ENCODE measurements around the gene ZNF555. TPM values are rescaled to one million over a fixed set of nuclear protein-coding genes. Genes with fewer than 3 reads are reported as not detected.

ZNF555 gene
- total and polyA plus RNA-seq, 2 of the 13 experiments (the other 11 are each of a cell fraction or from before 2014, with no cell fraction given) = 5.0 to 8.0 TPM

DNA sequence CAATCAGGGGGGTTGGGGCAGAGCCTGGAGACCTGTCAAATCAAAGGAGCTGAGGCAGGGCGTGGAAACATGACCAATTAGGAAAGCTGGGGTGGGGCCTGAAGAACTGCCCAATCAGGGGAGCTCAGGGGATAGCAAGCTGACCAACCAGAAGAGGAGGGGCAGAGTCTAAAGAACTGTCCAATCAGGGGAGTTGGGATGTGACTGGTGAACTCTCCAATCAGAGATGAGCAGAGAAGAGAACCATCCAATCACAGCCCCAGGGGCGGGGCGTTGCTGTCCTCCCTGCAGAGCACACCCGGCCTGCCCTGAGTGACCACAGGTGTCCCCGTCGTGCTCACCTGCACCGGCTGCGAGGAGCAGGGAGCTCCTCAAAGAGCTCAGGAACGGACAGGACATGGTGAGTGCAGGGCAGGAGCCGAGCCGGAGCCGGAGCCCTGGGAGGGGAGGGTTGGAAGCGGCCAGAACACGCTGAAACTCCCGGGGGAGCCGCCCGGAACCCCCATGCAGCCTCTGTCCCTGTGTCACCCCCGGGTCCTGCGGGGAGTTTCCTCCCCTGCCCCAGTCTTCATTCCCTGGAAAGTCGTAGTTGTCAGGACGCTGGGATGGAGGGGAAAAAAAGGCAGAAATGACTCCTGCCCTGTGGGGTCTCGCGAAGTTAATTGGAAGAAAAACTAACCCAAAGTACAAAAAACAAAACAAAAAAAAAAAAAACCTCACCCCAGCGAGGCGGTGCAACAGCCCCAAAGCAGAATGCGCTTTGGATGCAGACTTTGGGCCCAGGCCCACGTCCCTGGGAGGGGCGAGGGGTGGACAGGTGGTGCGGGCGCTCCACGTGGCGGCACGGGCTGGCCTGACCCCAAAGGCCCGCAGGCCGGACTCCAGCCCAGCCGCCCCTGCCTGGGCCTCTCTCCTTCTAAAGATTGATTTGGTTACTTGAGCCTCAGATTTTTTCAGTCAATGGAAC, 26.0 kb downstream of the ZNF555 start, which contains the start of gene ZNF556 (continued):
- TF ChIP-seq SIN3B (IDR thresholded peaks at IDR 0.05; ENCODE audit: low read length) = 0 out of 2 replicates have a peak, but pooled peaks have one; percentile 14
- no peak for TF ChIP-seq MEF2D (CRISPR knock-in tag; IDR thresholded peaks at IDR 0.05)
- TF ChIP-seq, protein P1, sequence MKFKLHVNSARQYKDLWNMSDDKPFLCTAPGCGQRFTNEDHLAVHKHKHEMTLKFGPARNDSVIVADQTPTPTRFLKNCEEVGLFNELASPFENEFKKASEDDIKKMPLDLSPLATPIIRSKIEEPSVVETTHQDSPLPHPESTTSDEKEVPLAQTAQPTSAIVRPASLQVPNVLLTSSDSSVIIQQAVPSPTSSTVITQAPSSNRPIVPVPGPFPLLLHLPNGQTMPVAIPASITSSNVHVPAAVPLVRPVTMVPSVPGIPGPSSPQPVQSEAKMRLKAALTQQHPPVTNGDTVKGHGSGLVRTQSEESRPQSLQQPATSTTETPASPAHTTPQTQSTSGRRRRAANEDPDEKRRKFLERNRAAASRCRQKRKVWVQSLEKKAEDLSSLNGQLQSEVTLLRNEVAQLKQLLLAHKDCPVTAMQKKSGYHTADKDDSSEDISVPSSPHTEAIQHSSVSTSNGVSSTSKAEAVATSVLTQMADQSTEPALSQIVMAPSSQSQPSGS (CRISPR knock-in tag; IDR thresholded peaks at IDR 0.05) = no peak; the same call in 1 of the 2 replicates
- no peak for TF ChIP-seq HOXA7 (CRISPR knock-in tag; IDR thresholded peaks at IDR 0.05)
- peak; percentile 64; the same call in 1 of the 2 replicates for TF ChIP-seq ZBTB38 (CRISPR knock-in tag; IDR thresholded peaks at IDR 0.05)
- TF ChIP-seq ZNF468 (CRISPR knock-in tag; IDR thresholded peaks at IDR 0.05) = no peak
- TF ChIP-seq ZNF556 (CRISPR knock-in tag; IDR thresholded peaks at IDR 0.05; ENCODE audit: borderline replicate concordance) = peak; percentile 66; the same call in 1 of the 2 replicates
- TF ChIP-seq TAF1 (CRISPR knock-in tag; IDR thresholded peaks at IDR 0.05) = peak; percentile 98
- no peak for TF ChIP-seq ZFP37 (CRISPR knock-in tag; IDR thresholded peaks at IDR 0.05; ENCODE audit: borderline replicate concordance)
- TF ChIP-seq, protein P2, sequence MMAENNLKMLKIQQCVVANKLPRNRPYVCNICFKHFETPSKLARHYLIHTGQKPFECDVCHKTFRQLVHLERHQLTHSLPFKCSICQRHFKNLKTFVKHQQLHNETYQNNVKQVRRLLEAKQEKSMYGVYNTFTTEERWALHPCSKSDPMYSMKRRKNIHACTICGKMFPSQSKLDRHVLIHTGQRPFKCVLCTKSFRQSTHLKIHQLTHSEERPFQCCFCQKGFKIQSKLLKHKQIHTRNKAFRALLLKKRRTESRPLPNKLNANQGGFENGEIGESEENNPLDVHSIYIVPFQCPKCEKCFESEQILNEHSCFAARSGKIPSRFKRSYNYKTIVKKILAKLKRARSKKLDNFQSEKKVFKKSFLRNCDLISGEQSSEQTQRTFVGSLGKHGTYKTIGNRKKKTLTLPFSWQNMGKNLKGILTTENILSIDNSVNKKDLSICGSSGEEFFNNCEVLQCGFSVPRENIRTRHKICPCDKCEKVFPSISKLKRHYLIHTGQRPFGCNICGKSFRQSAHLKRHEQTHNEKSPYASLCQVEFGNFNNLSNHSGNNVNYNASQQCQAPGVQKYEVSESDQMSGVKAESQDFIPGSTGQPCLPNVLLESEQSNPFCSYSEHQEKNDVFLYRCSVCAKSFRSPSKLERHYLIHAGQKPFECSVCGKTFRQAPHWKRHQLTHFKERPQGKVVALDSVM (CRISPR knock-in tag; IDR thresholded peaks at IDR 0.05) = peak; percentile 46; the same call in 1 of the 2 replicates
- TF ChIP-seq ZNF207 (IDR thresholded peaks at IDR 0.05; ENCODE audit: borderline replicate concordance) = no peak
- TF ChIP-seq AKAP8 (CRISPR knock-in tag; IDR thresholded peaks at IDR 0.05) = 0 out of 2 replicates have a peak, but pooled peaks have one; percentile 29
- TF ChIP-seq, protein P3, sequence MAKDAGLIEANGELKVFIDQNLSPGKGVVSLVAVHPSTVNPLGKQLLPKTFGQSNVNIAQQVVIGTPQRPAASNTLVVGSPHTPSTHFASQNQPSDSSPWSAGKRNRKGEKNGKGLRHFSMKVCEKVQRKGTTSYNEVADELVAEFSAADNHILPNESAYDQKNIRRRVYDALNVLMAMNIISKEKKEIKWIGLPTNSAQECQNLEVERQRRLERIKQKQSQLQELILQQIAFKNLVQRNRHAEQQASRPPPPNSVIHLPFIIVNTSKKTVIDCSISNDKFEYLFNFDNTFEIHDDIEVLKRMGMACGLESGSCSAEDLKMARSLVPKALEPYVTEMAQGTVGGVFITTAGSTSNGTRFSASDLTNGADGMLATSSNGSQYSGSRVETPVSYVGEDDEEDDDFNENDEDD (CRISPR knock-in tag; IDR thresholded peaks at IDR 0.05; ENCODE audit: borderline replicate concordance) = peak; percentile 19; the same call in 1 of the 2 replicates
- TF ChIP-seq FOXA3 (CRISPR knock-in tag; IDR thresholded peaks at IDR 0.05) = 0 out of 2 replicates have a peak, but pooled peaks have one; percentile 17
- TF ChIP-seq KDM5B (CRISPR knock-in tag; IDR thresholded peaks at IDR 0.05; ENCODE audit: borderline replicate concordance) = peak; percentile 71; the same call in 1 of the 2 replicates
- peak; percentile 99 for TF ChIP-seq POLR2A (IDR thresholded peaks at IDR 0.05; ENCODE audit: insufficient read depth in 1 of 2, low read depth in 2 of 2, low read length in 2 of 2)
- peak; percentile 79 for TF ChIP-seq FOXK2 (IDR thresholded peaks at IDR 0.05)
- TF ChIP-seq, protein P4, sequence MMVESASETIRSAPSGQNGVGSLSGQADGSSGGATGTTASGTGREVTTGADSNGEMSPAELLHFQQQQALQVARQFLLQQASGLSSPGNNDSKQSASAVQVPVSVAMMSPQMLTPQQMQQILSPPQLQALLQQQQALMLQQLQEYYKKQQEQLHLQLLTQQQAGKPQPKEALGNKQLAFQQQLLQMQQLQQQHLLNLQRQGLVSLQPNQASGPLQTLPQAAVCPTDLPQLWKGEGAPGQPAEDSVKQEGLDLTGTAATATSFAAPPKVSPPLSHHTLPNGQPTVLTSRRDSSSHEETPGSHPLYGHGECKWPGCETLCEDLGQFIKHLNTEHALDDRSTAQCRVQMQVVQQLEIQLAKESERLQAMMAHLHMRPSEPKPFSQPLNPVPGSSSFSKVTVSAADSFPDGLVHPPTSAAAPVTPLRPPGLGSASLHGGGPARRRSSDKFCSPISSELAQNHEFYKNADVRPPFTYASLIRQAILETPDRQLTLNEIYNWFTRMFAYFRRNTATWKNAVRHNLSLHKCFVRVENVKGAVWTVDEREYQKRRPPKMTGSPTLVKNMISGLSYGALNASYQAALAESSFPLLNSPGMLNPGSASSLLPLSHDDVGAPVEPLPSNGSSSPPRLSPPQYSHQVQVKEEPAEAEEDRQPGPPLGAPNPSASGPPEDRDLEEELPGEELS (CRISPR knock-in tag; IDR thresholded peaks at IDR 0.05) = peak; percentile 30; the same call in 1 of the 2 replicates
- TF ChIP-seq, protein P5, sequence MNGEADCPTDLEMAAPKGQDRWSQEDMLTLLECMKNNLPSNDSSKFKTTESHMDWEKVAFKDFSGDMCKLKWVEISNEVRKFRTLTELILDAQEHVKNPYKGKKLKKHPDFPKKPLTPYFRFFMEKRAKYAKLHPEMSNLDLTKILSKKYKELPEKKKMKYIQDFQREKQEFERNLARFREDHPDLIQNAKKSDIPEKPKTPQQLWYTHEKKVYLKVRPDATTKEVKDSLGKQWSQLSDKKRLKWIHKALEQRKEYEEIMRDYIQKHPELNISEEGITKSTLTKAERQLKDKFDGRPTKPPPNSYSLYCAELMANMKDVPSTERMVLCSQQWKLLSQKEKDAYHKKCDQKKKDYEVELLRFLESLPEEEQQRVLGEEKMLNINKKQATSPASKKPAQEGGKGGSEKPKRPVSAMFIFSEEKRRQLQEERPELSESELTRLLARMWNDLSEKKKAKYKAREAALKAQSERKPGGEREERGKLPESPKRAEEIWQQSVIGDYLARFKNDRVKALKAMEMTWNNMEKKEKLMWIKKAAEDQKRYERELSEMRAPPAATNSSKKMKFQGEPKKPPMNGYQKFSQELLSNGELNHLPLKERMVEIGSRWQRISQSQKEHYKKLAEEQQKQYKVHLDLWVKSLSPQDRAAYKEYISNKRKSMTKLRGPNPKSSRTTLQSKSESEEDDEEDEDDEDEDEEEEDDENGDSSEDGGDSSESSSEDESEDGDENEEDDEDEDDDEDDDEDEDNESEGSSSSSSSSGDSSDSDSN (CRISPR knock-in tag; IDR thresholded peaks at IDR 0.05) = peak; percentile 86
- no peak for TF ChIP-seq ZNF879 (CRISPR knock-in tag; IDR thresholded peaks at IDR 0.05)
